AG09309 (cell line): ENCODE measurements around the gene MUC20.
"Not testable (repeated sequence)": the region's sequence is repeated elsewhere in the genome, so short reads cannot be mapped to it uniquely, and the experiment has no call there.

Experiments
- DNase-seq: peaks from one replicate; pipeline ENCODE4 v3.0.0-alpha.2; 2010; ENCODE audit warnings: low read depth
- H3K4me3 ChIP-seq: 2 replicates; pipeline ENCODE4 v1.5.1; 2011; ENCODE audit warnings: mild to moderate bottlenecking, low read depth, low read length, moderate library complexity; ENCODE audit not compliant: control insufficient read depth
- TF ChIP-seq, protein P1 (sequence below): IDR thresholded peaks from 2 replicates; pipeline ENCODE4 v1.5.1; 2011; ENCODE audit warnings: mild to moderate bottlenecking, low read depth, low read length, inconsistent platforms; ENCODE audit not compliant: insufficient read depth, control insufficient read depth; ENCODE audit errors: missing control alignments

Gene MUC20

DNA sequence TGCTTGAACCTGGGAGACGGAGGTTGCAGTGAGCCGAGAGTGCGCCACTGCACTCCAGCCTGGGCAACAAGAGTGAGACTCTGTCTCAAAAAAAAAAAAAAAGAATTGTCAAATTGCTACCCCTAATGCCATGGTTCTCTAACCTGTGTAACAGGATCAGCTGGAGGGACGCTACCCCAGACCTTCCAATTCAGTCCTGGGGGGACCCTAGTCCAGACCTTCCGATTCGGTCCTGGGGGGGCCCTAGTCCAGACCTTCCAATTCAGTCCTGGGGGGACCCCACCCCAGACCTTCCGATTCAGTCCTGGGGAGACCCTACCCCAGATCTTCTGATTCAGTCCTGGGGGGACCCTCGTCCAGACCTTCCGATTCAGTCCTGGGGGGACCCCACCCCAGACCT is 29.8 kb upstream of the MUC20 start:
- TF ChIP-seq, protein P1, sequence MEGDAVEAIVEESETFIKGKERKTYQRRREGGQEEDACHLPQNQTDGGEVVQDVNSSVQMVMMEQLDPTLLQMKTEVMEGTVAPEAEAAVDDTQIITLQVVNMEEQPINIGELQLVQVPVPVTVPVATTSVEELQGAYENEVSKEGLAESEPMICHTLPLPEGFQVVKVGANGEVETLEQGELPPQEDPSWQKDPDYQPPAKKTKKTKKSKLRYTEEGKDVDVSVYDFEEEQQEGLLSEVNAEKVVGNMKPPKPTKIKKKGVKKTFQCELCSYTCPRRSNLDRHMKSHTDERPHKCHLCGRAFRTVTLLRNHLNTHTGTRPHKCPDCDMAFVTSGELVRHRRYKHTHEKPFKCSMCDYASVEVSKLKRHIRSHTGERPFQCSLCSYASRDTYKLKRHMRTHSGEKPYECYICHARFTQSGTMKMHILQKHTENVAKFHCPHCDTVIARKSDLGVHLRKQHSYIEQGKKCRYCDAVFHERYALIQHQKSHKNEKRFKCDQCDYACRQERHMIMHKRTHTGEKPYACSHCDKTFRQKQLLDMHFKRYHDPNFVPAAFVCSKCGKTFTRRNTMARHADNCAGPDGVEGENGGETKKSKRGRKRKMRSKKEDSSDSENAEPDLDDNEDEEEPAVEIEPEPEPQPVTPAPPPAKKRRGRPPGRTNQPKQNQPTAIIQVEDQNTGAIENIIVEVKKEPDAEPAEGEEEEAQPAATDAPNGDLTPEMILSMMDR: no peak
- DNase-seq: no peak
- H3K4me3 ChIP-seq: no peak overlapping the region

DNA sequence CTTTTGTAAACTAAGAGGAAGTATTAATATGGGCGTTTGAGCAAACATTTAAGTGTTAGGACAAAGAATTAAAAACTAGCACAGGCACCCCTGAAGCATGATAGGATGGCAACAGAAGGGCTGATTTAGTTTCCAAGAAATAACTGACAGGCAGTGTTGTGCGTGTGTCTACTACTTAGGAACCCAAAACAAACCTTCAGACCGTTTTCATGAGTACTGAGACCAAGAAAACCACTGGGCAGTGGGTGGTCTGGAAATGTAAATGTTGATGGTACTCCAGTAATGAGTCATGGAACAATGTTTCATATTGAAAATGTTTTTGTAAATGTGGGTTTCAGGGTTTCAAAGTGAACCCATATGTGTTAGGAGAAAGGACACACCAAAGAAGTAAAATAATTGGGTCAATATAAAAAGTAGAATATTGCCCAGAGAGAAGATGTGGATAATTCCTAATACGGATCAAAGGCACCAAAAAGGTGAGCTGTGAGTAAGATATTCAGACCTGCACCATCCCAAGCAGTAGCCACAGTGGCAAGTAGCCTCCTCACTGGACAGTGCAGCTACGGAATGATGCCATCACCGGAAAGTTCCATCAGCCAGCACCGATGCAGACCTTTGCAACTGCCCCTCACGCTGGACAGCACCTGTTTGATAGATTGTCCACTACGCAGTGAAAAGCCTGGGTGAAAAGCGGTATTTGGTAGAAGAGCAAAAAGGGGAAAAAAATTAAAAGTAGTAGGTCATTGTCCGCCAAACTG is 29.0 kb upstream of the MUC20 start:
- H3K4me3 ChIP-seq, DNase-seq: not testable (repeated sequence)

DNA sequence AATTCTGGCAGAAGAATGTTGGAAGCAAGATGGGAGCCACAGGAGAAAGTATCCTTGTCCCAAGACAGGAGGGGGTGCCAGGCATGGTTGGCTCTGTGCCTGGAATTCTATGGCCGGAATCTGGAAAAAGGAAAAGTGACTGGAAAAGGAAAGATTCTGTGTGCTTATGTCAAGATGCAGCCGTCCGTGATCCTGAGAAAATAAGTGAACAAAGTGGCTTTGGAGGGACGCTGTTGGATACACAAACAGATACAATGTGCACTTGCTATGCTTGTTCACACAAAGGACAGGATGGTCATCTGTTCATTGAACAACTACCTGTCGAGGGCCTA is 28.5 kb upstream of the MUC20 start:
- no peak overlapping the region for H3K4me3 ChIP-seq
- TF ChIP-seq, protein P1: no peak
- DNase-seq: no peak

DNA sequence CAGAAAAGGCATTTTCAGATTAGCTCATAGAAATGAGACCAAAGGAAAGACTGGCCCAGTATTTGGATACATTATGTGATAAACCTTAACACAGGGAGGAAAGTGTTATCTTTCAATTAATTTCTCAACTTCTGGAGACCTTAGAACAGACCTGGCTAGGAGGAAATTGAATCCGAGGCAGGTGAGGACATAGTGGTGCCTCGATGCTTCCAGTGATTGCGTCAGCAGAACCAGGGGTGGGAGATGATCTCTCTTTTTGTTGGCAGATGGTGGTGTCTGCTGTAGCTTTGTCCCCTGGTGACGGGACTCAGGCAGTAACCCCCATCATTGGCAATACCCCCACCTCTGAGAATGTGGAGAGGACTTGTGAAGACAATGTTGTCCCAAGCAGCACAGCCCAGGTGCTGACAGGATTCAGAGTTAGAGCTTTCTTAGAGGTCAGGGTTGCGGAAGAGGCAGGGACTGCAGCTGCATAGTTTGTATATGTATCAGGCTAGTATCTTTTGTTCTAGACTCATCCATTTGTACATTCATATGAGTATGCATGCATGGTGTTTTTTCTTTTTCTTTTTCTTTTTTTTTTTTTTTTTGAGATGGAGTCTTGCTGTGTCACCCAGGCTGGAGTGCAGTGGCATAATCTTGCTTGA is 27.9 kb upstream of the MUC20 start:
- no peak for DNase-seq
- TF ChIP-seq, protein P1: no peak
- H3K4me3 ChIP-seq: no peak overlapping the region

DNA sequence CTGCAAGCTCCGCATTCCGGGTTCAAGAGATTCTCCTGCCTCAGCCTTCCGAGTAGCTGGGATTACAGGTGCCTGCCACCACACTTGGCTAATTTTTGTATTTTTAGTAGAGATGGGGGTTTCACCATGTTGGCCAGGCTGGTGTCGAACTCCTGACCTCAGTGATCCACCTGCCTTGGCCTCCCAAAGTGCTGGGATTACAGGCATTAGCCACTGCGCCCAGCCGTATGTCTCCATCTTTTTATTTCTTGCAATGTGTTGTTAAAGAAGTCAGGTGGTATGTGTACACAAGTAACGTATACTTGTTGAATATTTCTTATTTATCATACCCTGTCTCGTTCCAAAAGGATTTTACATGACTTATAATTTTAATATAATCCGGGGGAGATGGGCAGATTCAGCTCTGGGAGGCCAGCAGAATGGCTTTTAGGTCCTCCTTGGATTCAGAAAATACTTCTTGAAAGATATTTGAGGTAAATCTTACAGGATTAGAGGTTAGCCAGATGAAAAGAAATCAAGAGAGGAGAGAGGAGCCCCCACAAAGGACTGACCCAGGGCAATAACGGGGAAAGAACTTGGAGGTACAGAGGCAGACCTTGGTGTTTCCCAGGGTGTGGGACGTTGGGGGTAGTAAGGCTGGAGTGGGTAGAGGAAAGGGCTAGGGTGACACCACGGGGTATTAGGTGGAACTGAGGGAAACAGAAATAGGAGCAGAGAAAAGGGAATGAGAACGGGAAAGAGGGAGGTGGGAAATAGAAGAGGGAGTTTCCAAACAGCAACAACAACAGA is 27.2 kb upstream of the MUC20 start:
- DNase-seq: no peak
- TF ChIP-seq, protein P1: no peak
- H3K4me3 ChIP-seq: no peak overlapping the region

DNA sequence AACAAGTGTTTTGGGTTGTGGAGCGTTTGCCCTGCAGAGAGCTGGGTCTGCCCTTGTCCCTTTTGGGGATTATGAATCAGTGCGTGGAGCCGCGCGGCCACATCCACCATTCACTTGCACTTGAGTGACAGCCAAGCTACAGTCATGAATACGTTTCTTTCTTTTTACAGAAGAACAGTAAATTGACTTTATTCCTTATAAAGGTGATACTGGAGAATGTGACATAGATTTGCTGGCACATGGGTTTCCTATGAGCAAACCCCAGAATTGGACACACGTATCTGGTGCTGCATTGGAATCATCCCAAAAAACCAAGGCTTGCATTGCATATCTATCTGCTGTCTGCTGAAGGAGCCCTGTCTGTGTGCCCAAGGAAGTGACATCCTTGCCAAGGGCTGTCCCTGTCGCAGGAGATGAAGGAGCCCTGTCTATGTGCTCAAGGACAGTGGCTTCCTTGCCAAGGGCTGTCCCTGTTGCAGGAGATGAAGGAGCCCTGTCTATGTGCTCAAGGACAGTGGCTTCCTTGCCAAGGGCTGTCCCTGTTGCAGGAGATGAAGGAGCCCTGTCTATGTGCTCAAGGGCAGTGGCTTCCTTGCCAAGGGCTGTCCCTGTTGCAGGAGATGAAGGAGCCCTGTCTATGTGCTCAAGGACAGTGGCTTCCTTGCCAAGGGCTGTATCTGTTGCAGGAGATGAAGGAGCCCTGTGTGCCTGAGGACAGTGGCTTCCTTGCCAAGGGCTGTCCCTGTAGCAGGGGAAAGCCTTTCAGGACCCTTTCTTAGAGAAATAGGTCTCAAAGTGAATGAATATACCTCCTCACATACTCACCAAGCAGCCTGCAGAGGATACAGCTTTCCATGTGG is 26.3 kb upstream of the MUC20 start:
- H3K4me3 ChIP-seq, DNase-seq: not testable (repeated sequence)

DNA sequence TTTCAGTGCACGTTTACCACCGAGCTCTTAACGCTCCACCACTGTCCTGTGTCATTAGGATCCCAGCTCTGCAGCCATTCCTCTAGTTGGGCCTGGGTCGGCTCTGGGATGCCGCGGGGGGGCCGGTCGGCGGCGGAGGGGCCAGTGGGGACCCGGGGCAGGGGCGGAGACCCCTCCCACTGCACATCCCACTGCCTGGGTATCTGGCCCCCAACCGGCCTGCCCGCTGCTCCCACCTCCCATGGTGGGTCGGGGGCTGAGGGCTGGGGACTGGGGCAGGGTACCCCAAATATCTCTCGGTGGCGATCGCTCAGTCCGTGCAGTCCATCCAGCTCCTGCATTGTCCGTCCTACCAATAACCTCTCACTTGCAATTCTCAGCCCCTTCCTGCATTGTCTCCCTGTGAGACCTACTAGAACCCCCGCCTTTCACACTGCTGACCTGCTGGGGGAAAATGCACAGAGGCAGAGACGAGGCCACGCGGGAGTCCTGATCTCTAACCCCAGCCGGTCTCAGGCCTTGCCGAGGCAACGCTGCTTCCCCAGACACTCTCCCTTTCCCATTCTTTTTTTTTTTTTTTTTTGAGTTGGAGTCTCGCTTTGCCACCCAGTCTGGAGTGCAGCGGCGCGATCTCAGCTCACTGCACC is 24.0 kb upstream of the MUC20 start:
- no peak for DNase-seq
- TF ChIP-seq, protein P1: no peak
- H3K4me3 ChIP-seq: no peak overlapping the region
